ENCODE results near the gene GIPC1.
"Not testable (repeated sequence)": the region's sequence is repeated elsewhere in the genome, so short reads cannot be mapped to it uniquely, and the experiment has no call there.

GIPC1 gene

GRCh38 chr19:14496029-14496833 lies at the start of gene GIPC1:
TSS of gene GIPC1 (minus strand) at chr19:14496127. CDS start at chr19:14482976, 13,151 bp downstream.
- peak; percentile 97 to 99 for DNase-seq

- DNase-seq, result no peak
Observed at GRCh38 chr19:14545716-14546082, 49.8 kb upstream of the GIPC1 start.

GRCh38 chr19:14544977-14545715 lies 49.2 kb upstream of the GIPC1 start:
- peak; percentile 92 to 93 for DNase-seq

GRCh38 chr19:14544047-14544446 lies 48.1 kb upstream of the GIPC1 start:
- DNase-seq, result no peak

- DNase-seq, result peak in 1 of 2 donors; percentile 28
Observed at GRCh38 chr19:14542711-14543328, 46.9 kb upstream of the GIPC1 start.

- DNase-seq, result not testable (repeated sequence)
Observed at GRCh38 chr19:14541979-14542378, 46.1 kb upstream of the GIPC1 start.

GRCh38 chr19:14540741-14541525 lies 45.0 kb upstream of the GIPC1 start:
- DNase-seq, result no peak

GRCh38 chr19:14536926-14537692 lies 41.2 kb upstream of the GIPC1 start:
- DNase-seq, result no peak

- DNase-seq, result no peak
Observed at GRCh38 chr19:14533450-14533849, 37.5 kb upstream of the GIPC1 start.

GRCh38 chr19:14530506-14530905 lies 34.6 kb upstream of the GIPC1 start:
- no peak for DNase-seq

- no peak for DNase-seq
Observed at GRCh38 chr19:14530005-14530348, 34.0 kb upstream of the GIPC1 start.

GRCh38 chr19:14529254-14530004 lies 33.5 kb upstream of the GIPC1 start, which contains the start of gene TECR:
TSS of gene TECR (plus strand) at chr19:14529594. CDS start at chr19:14529697, 103 bp downstream.
- DNase-seq, result peak; percentile 100

GRCh38 chr19:14528419-14529253 lies 32.7 kb upstream of the GIPC1 start:
- no peak for DNase-seq

- no peak for DNase-seq
Observed at GRCh38 chr19:14526423-14526822, 30.5 kb upstream of the GIPC1 start.

- DNase-seq, result no peak
Observed at GRCh38 chr19:14525729-14526128, 29.8 kb upstream of the GIPC1 start.

- DNase-seq, result no peak
Observed at GRCh38 chr19:14520543-14520942, 24.6 kb upstream of the GIPC1 start.

- no peak for DNase-seq
Observed at GRCh38 chr19:14519860-14520407, 24.0 kb upstream of the GIPC1 start.

- no peak for DNase-seq
Observed at GRCh38 chr19:14519245-14519859, 23.4 kb upstream of the GIPC1 start.

GRCh38 chr19:14517840-14518505 lies 22.0 kb upstream of the GIPC1 start, which contains the start of gene DNAJB1:
TSS of gene DNAJB1 (minus strand) at chr19:14518397. CDS start at chr19:14518349, 48 bp downstream.
- peak; percentile 78 to 79 for DNase-seq
